K562 (cell line): ENCODE data around the gene CCDC27. TPM values are rescaled to one million over a fixed set of nuclear protein-coding genes. Genes with fewer than 3 reads are reported as not detected.

ENCODE experiments used
- JUND ChIP-seq, 2 experiments: IDR thresholded peaks; 2 replicates in 1 of 2; 3 replicates in 1 of 2; pipeline ENCODE4 v1.6.1; 2011; ENCODE audit warnings: borderline replicate concordance in 2 of 2, low read depth in 2 of 2, low read length in 2 of 2, improper control_type of control experiment in 1 of 2, missing biosample characterization in 1 of 2, missing genetic modification characterization in 1 of 2, missing genetic modification reagents in 1 of 2
- KHSRP ChIP-seq: fragments of 450-650 bp; IDR thresholded peaks from 2 replicates; pipeline ENCODE4 v1.6.1; 2017
- PATZ1 ChIP-seq: fragments of 250-450 bp; sonication (Bioruptor Pico); IDR thresholded peaks from 2 replicates; pipeline ENCODE4 v1.5.0; 2020; ENCODE audit warnings: mild to moderate bottlenecking, borderline replicate concordance
- RCOR1 ChIP-seq, 2 experiments: IDR thresholded peaks; 2 replicates each; pipeline ENCODE4 v1.6.1; 2012; ENCODE audit warnings: low read depth in 2 of 2, low read length in 2 of 2, borderline replicate concordance in 1 of 2, improper control_type of control experiment in 1 of 2
- TBL1XR1 ChIP-seq, 2 experiments: IDR thresholded peaks; 2 replicates each; pipeline ENCODE4 v1.6.1; 2012; ENCODE audit warnings: improper control_type of control experiment in 2 of 2, low read length in 2 of 2, mild to moderate bottlenecking in 1 of 2
- TFAP4 ChIP-seq: sonication (generic); formaldehyde crosslinking; IDR thresholded peaks from 2 replicates; pipeline ENCODE4 v1.8.0; 2022; ENCODE audit warnings: missing genetic modification reagents, mild to moderate bottlenecking, moderate library complexity, borderline replicate concordance
- ZNF133 ChIP-seq: fragments of 250-450 bp; sonication (Bioruptor Pico); IDR thresholded peaks from 2 replicates; pipeline ENCODE4 v1.4.0; 2020; ENCODE audit warnings: mild to moderate bottlenecking
- ZNF57 ChIP-seq: fragments of 450-650 bp; formaldehyde crosslinking; IDR thresholded peaks from 2 replicates; pipeline ENCODE4 v1.4.0; 2020; ENCODE audit warnings: mild to moderate bottlenecking, moderate library complexity
- ZNF592 ChIP-seq: fragments of 450-650 bp; IDR thresholded peaks from 2 replicates; pipeline ENCODE4 v1.6.1; 2017; ENCODE audit warnings: antibody characterized with exemption, mild to moderate bottlenecking
- polyA plus RNA-seq, 8 experiments: library from polyadenylated mRNA; depleted of rRNA in 4 of 8; stranded (reverse) in 5 of 8; unstranded in 3 of 8; fragments of >200 nt; fragmentation: Nextera tagmentation in 2 of 8; fragmentation: Illumina TruSeq in 1 of 8; extraction: Ambion mirVana in 2 of 8; extraction: Trizol in 1 of 8; gene quantifications; 2 replicates each; pipeline versions ENCODE4 v1.2.1 to v1.2.3, GENCODE V29; 2011 to 2014; ENCODE audit warnings: inconsistent platforms in 1 of 8, missing spikeins in 1 of 8
- total RNA-seq, 7 experiments: library from RNA; depleted of rRNA in 6 of 7; stranded (reverse); fragments of >200 nt in 6 of 7; fragmentation: Illumina TruSeq in 2 of 7; extraction: Trizol in 2 of 7; gene quantifications; 2 replicates each; pipeline versions ENCODE4 v1.2.1 to v1.2.3, GENCODE V29; 2011 to 2021; ENCODE audit warnings: low replicate concordance in 1 of 7
- TF ChIP-seq, protein P1 (sequence below): fragments of 450-650 bp; IDR thresholded peaks from 2 replicates; pipeline ENCODE4 v1.6.1; 2018; ENCODE audit not compliant: partially characterized antibody
- TF ChIP-seq, protein P2 (sequence below), 2 experiments: fragments of 150-350 bp in 1 of 2; IDR thresholded peaks; 2 replicates each; pipeline ENCODE4 v1.6.1; 2012 to 2016; ENCODE audit warnings: low read depth in 2 of 2, low read length in 2 of 2, mild to moderate bottlenecking in 1 of 2, moderate library complexity in 1 of 2

Gene CCDC27
- total and polyA plus RNA-seq, 9 of the 15 experiments (the other 6 are each of a cell fraction or from before 2014, with no cell fraction given): 0.01 to 0.04 TPM; not detected in 7

GRCh38 chr1:3805038-3805437, 52.8 kb downstream of the CCDC27 start (continued):
- peak; percentile 71 for TF ChIP-seq TFAP4 (CRISPR knock-in tag)
- TF ChIP-seq JUND (IDR thresholded peaks at IDR 0.05; ENCODE audit: borderline replicate concordance, low read depth, low read length): no peak
- TF ChIP-seq JUND (tag; IDR thresholded peaks at IDR 0.05; ENCODE audit: borderline replicate concordance, low read depth, low read length): peak; percentile 33; the same call in 1 of the 3 replicates
- TF ChIP-seq RCOR1 (IDR thresholded peaks at IDR 0.05; ENCODE audit: borderline replicate concordance in 1 of 2, low read depth in 2 of 2, low read length in 2 of 2): peak in 1 of 2 experiments; percentile 35; a peak in 1 of 4 replicates
- no peak for TF ChIP-seq ZNF57
- TF ChIP-seq, protein P1, sequence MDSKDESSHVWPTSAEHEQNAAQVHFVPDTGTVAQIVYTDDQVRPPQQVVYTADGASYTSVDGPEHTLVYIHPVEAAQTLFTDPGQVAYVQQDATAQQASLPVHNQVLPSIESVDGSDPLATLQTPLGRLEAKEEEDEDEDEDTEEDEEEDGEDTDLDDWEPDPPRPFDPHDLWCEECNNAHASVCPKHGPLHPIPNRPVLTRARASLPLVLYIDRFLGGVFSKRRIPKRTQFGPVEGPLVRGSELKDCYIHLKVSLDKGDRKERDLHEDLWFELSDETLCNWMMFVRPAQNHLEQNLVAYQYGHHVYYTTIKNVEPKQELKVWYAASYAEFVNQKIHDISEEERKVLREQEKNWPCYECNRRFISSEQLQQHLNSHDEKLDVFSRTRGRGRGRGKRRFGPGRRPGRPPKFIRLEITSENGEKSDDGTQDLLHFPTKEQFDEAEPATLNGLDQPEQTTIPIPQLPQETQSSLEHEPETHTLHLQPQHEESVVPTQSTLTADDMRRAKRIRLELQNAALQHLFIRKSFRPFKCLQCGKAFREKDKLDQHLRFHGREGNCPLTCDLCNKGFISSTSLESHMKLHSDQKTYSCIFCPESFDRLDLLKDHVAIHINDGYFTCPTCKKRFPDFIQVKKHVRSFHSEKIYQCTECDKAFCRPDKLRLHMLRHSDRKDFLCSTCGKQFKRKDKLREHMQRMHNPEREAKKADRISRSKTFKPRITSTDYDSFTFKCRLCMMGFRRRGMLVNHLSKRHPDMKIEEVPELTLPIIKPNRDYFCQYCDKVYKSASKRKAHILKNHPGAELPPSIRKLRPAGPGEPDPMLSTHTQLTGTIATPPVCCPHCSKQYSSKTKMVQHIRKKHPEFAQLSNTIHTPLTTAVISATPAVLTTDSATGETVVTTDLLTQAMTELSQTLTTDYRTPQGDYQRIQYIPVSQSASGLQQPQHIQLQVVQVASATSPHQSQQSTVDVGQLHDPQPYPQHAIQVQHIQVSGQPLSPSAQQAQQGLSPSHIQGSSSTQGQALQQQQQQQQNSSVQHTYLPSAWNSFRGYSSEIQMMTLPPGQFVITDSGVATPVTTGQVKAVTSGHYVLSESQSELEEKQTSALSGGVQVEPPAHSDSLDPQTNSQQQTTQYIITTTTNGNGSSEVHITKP: peak; percentile 67
- TF ChIP-seq ZNF592: peak; percentile 16; the same call in 1 of the 2 replicates
- TF ChIP-seq, protein P2, sequence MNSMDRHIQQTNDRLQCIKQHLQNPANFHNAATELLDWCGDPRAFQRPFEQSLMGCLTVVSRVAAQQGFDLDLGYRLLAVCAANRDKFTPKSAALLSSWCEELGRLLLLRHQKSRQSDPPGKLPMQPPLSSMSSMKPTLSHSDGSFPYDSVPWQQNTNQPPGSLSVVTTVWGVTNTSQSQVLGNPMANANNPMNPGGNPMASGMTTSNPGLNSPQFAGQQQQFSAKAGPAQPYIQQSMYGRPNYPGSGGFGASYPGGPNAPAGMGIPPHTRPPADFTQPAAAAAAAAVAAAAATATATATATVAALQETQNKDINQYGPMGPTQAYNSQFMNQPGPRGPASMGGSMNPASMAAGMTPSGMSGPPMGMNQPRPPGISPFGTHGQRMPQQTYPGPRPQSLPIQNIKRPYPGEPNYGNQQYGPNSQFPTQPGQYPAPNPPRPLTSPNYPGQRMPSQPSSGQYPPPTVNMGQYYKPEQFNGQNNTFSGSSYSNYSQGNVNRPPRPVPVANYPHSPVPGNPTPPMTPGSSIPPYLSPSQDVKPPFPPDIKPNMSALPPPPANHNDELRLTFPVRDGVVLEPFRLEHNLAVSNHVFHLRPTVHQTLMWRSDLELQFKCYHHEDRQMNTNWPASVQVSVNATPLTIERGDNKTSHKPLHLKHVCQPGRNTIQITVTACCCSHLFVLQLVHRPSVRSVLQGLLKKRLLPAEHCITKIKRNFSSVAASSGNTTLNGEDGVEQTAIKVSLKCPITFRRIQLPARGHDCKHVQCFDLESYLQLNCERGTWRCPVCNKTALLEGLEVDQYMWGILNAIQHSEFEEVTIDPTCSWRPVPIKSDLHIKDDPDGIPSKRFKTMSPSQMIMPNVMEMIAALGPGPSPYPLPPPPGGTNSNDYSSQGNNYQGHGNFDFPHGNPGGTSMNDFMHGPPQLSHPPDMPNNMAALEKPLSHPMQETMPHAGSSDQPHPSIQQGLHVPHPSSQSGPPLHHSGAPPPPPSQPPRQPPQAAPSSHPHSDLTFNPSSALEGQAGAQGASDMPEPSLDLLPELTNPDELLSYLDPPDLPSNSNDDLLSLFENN (IDR thresholded peaks at IDR 0.05; ENCODE audit: low read depth in 2 of 2, low read length in 2 of 2): peak in 1 of 2 experiments; percentile 38; a peak in 1 of 4 replicates
- 0 out of 4 replicates have a peak, but pooled peaks of 1 of the 2 experiments have one; percentile 32 for TF ChIP-seq TBL1XR1 (IDR thresholded peaks at IDR 0.05; ENCODE audit: low read length in 2 of 2)
- no peak for TF ChIP-seq PATZ1 (CRISPR knock-in tag)
- no peak for TF ChIP-seq KHSRP
- TF ChIP-seq ZNF133 (CRISPR knock-in tag): no peak
